Activated naive CD4-positive, alpha-beta T cell treated with anti-CD3 and anti-CD28 coated beads for 36 hours (primary cell): ENCODE measurements around the gene SPNS2. TPM values are rescaled to one million over a fixed set of nuclear protein-coding genes. Genes with fewer than 3 reads are reported as not detected.
A peak's percentile ranks its signal among the peaks of the same experiment; 100 is the strongest.

Source experiments
- CTCF ChIA-PET: fragments of 350-600 bp; sonication (Branson Sonifier 250); formaldehyde crosslinking; loops from one replicate; lab custom pipeline; 2021; ENCODE audit warnings: antibody characterized with exemption; lab: Charles Lee
- DNase-seq: peaks from one replicate; pipeline ENCODE4 v3.0.0-alpha.2; 2020
- H3K27ac Mint-ChIP-seq: one replicate; pipeline ENCODE4 v1.8.0; 2021; ENCODE audit warnings: mild to moderate bottlenecking, mixed read lengths
- H3K27me3 Mint-ChIP-seq: one replicate; pipeline ENCODE4 v1.8.0; 2021; ENCODE audit warnings: low read depth, mixed read lengths
- H3K36me3 Mint-ChIP-seq: one replicate; pipeline ENCODE4 v1.8.0; 2021; ENCODE audit warnings: low read depth, mixed read lengths
- H3K4me1 Mint-ChIP-seq: one replicate; pipeline ENCODE4 v1.8.0; 2021; ENCODE audit warnings: low read depth, mixed read lengths
- H3K4me3 Mint-ChIP-seq: one replicate; pipeline ENCODE4 v1.8.0; 2021; ENCODE audit warnings: mild to moderate bottlenecking, moderate library complexity, mixed read lengths
- H3K9me3 Mint-ChIP-seq: one replicate; pipeline ENCODE4 v1.8.0; 2021; ENCODE audit warnings: mixed read lengths
- intact Hi-C: fragments of 100-400 bp; cut with micrococcal nuclease; formaldehyde crosslinking; loops from one replicate; pipeline ENCODE4 v1.15.1; 2023
- total RNA-seq, 2 experiments: library from RNA; stranded (reverse); gene quantifications; one replicate each; pipeline ENCODE4 v1.2.3, GENCODE V29; 2021

Gene SPNS2
- total RNA-seq, 2 experiments from 2014 or later: 0.45 to 1.1 TPM

- intact Hi-C loops: no loop called here
- Mint-ChIP-seq H3K4me3 (peak overlapping the region; percentile 82), H3K27me3 (no peaks in the 10 kb centered on the region)
These were observed 12.7 kb upstream of the SPNS2 start for GRCh38 chr17:4485676-4486646.

DNA sequence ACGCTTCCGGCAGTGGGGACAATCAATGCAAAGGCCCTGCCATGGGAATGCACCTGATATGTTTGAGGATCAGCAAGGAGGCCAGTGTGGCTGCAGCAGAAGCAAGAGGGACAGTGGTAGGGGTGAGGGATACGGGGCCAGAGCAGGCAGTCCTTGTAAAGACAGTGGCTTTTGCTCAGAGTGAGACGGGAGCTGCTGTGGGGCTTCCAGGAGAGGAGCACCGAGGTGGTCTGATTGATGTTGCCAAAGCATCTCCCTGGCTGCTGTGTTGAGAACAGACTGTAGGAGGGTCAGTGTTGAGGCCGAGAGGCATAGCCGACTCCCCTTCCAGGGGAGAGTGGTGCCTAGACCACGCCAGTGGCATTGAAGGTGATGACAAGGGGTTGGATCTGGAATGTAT, 11.4 kb upstream of the SPNS2 start:
- Mint-ChIP-seq H3K9me3 (no peaks in the 10 kb centered on the region), H3K27me3 (no peaks in the 10 kb centered on the region), H3K27ac (peak overlapping the region; percentile 36), H3K4me1 (peaks cover 31% of the 10 kb centered on the region), H3K4me3 (peak overlapping the region; percentile 18), H3K36me3 (no peaks in the 10 kb centered on the region)
- DNase-seq: no peak
- CTCF ChIA-PET: interaction anchor here (1.2 kb wide), 1 partner anchor 78 kb away, joined by 3 read pairs; no protein-coding TSS in a partner anchor
- intact Hi-C loops: no loop called here

More at GRCh38 chr17:4485676-4486646, 12.7 kb upstream of the SPNS2 start:
- peak; percentile 70 for DNase-seq
- Mint-ChIP-seq H3K36me3 (no peaks in the 10 kb centered on the region), H3K9me3 (no peaks in the 10 kb centered on the region), H3K4me1 (peaks cover 44% of the 10 kb centered on the region), H3K27ac (peak overlapping the region; percentile 84)
- CTCF ChIA-PET: interaction anchor here (0.6 kb wide), 1 partner anchor 81 kb away, joined by 3 read pairs; no protein-coding TSS in a partner anchor

DNA sequence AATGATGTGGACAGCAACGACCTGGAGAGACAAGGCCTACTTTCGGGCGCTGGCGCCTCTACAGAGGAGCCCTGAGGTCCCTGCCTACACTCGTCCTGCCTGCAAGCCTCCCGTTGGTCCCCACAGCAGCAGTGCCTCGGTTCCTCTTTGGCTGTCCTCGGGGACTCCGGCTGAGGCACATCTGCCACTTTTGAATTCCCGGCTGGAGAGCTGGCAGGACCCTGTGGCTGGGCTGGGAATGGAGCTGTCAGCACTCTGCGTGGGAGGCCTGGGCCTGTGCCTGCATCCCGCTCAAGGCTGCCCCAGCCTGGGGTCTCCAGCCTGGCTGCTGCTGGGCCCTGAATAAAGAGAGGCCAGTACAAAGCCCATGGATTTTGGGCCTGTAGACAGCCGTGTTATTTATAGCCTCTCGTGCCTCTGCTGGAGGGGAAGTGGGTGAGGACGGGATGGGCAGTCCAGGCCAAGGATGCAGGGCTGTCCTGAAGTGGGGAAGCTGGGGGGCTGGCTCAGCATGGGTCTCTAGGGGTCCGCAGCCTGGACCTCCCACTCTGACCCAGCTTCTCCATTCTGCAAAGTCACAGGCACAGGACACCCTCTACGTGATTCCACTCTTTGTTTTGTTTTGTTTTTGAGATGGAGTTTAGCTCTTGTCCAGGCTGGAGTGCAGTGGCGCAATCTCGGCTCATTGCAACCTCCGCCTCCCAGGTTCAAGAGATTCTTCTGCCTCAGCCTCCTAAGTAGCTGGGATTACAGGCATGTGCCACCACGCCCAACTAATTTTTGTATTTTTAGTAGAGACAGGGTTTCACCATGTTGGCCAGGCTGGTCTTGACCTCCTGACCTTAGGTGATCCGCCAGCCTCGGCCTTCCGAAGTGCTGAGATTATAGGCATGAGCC, 10.6 kb upstream of the SPNS2 start:
- CTCF ChIA-PET: interaction anchor here (1.2 kb wide), 1 partner anchor 77 kb away, joined by 3 read pairs; no protein-coding TSS in a partner anchor
- H3K27ac Mint-ChIP-seq: no peak overlapping the region
- DNase-seq: no peak
- no peaks in the 10 kb centered on the region for H3K27me3 Mint-ChIP-seq
- peaks cover 29% of the 10 kb centered on the region for H3K4me1 Mint-ChIP-seq
- H3K4me3 Mint-ChIP-seq: no peak overlapping the region
- intact Hi-C loops: no loop called here
- no peaks in the 10 kb centered on the region for H3K9me3 Mint-ChIP-seq
- no peaks in the 10 kb centered on the region for H3K36me3 Mint-ChIP-seq

DNA sequence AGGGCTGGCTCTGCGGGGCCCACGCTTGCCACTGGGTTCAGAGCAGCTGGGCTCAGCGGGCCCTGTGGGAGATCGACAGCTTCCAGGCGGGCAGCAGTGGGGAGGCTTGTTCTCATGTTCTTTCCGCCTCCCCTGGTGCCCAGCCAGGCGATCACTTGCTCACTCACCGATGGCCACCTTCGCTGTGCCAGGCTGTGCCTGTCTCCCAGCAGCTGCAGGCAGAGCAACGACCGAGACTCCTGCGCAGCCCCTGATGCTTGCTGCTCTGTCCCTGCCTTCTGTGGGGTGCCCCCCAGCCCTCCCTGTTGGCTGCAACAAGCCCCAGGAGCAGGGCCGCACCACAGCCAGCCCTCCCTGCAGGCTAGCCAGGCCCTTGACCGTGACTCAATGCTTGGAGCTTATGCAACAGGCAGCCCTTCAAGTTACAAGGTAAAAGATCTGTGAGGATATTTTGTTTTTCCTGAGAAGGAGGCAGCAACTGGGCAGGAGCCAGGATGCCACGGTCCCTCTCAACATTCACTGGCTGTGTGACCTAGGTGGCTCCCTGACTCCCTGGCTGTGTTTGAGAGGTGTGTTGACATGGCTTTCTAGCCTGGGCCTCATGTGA, 9.6 kb upstream of the SPNS2 start:
- no peak for DNase-seq
- Mint-ChIP-seq H3K36me3 (no peaks in the 10 kb centered on the region), H3K27ac (no peak overlapping the region), H3K27me3 (no peaks in the 10 kb centered on the region), H3K4me3 (no peak overlapping the region), H3K9me3 (no peaks in the 10 kb centered on the region), H3K4me1 (peaks cover 23% of the 10 kb centered on the region)
- CTCF ChIA-PET: no interaction called here
- intact Hi-C loops: no loop called here

DNA sequence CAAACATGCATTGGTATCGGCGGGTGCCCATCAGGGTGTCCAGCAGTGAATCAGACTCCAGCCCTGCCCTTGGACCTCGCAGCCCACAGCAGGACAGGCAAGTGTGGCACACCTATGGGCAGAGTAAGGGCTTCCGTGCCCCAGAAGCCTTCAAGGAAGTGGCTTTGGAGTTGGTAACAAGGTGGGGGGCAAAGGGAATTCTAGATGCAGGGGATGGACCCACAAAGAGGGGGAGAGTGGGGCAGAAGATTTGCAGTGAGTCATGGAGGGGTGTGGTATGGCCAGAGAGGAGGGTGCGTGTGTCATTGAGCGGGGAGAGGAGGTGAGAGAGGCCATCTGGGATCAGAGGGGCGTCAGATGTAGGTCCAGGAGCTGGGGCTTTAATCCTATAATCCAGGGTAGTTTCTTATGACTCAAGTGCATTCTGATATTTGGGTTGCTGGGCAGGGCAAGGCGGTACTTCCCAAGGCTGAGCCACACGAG, 8.5 kb upstream of the SPNS2 start:
- no peak overlapping the region for H3K4me3 Mint-ChIP-seq
- no peaks in the 10 kb centered on the region for H3K9me3 Mint-ChIP-seq
- H3K27ac Mint-ChIP-seq: no peak overlapping the region
- DNase-seq: no peak
- CTCF ChIA-PET: no interaction called here
- intact Hi-C loops: no loop called here
- peaks cover 17% of the 10 kb centered on the region for H3K4me1 Mint-ChIP-seq
- no peaks in the 10 kb centered on the region for H3K27me3 Mint-ChIP-seq
- H3K36me3 Mint-ChIP-seq: no peaks in the 10 kb centered on the region

GRCh38 chr17:4490637-4491061, 8.0 kb upstream of the SPNS2 start:
- peaks cover 16% of the 10 kb centered on the region for H3K4me1 Mint-ChIP-seq
- H3K4me3 Mint-ChIP-seq: no peak overlapping the region
- intact Hi-C loops: no loop called here
- CTCF ChIA-PET: no interaction called here
- H3K27ac Mint-ChIP-seq: no peak overlapping the region
- H3K36me3 Mint-ChIP-seq: no peaks in the 10 kb centered on the region
- no peaks in the 10 kb centered on the region for H3K9me3 Mint-ChIP-seq
- no peaks in the 10 kb centered on the region for H3K27me3 Mint-ChIP-seq
- DNase-seq: no peak

- peak; percentile 59 for DNase-seq
- Mint-ChIP-seq H3K4me3 (no peak overlapping the region), H3K27me3 (no peaks in the 10 kb centered on the region), H3K27ac (no peak overlapping the region), H3K36me3 (no peaks in the 10 kb centered on the region), H3K4me1 (peaks cover 3% of the 10 kb centered on the region), H3K9me3 (no peaks in the 10 kb centered on the region)
- CTCF ChIA-PET: interaction anchor here (0.6 kb wide), 1 partner anchor 317 kb away, joined by 3 read pairs; no protein-coding TSS in a partner anchor
- intact Hi-C loops: no loop called here
These were observed 5.7 kb upstream of the SPNS2 start for GRCh38 chr17:4492721-4493561.

- Mint-ChIP-seq H3K4me1 (peaks cover 20% of the 10 kb centered on the region), H3K4me3 (no peak overlapping the region), H3K27me3 (peaks cover 24% of the 10 kb centered on the region), H3K27ac (no peak overlapping the region), H3K36me3 (no peaks in the 10 kb centered on the region), H3K9me3 (no peaks in the 10 kb centered on the region)
- CTCF ChIA-PET: interaction anchor here (0.5 to 1.2 kb wide), 3 partner anchors 24 to 254 kb away, joined by 3 to 4 read pairs (median 3); no protein-coding TSS in a partner anchor
- intact Hi-C loops: no loop called here
- no peak for DNase-seq
These were observed 1.4 kb upstream of the SPNS2 start for GRCh38 chr17:4497101-4497824.

DNA sequence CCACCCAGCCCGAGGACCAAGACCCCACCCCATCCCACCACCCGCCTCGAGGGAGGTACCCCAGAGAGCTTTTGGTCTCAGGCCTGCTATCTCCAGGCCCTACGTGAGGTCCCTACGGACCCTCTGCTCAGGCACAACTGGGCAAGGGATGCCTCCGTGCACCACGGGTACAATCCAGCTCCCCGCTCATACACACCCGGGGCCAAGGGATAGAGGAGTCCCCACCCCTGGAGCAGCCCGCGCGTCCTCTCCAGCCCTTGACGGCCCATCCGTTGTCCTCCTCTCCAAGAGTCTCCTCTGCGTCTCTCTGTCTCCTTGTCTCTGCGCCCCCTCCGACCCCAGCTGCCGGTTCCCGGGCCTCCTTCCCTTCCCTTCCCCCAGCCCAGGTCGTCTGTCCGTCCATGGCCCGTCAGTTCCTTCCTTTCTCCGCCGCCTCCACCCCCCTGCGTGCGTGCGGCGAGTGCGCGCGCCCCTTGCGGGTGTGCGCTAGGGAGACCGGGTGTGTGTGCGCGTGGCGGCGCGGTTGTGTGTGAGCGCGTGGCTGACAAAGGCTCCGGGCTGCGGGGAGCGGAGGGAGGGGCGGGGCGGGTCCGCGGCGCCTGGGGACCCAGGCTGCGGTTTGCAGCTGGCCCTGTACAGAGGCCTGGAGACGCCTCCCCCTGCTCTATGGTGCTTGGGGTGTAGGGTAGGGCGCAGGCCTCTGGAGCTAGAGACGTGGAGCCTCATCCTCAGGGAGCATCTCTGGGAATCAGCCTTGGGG, 930 bp downstream of the SPNS2 start:
- CTCF ChIA-PET: interaction anchor here (0.6 to 1.2 kb wide), 4 partner anchors 17 to 125 kb away, joined by 3 to 7 read pairs (median 4); no protein-coding TSS in a partner anchor
- Mint-ChIP-seq H3K4me3 (peak overlapping the region; percentile 68), H3K27me3 (peaks cover 34% of the 10 kb centered on the region), H3K27ac (no peak overlapping the region), H3K36me3 (no peaks in the 10 kb centered on the region), H3K9me3 (no peaks in the 10 kb centered on the region), H3K4me1 (peaks cover 19% of the 10 kb centered on the region)
- intact Hi-C loops: loop anchor here (5.0 kb wide), 1 partner anchor 77 kb away; no protein-coding TSS in a partner anchor
- peak; percentile 18 for DNase-seq

GRCh38 chr17:4500191-4500571, 1.5 kb downstream of the SPNS2 start:
- Mint-ChIP-seq H3K27ac (no peak overlapping the region), H3K36me3 (no peaks in the 10 kb centered on the region)
- intact Hi-C loops: loop anchor here (5.0 kb wide), 1 partner anchor 78 kb away; no protein-coding TSS in a partner anchor

More at GRCh38 chr17:4500191-4500571, 1.5 kb downstream of the SPNS2 start:
- H3K4me1 Mint-ChIP-seq: peaks cover 19% of the 10 kb centered on the region
- H3K9me3 Mint-ChIP-seq: no peaks in the 10 kb centered on the region
- CTCF ChIA-PET: interaction anchor here (1.1 to 1.2 kb wide), 3 partner anchors 79 to 125 kb away, joined by 3 to 4 read pairs (median 3); no protein-coding TSS in a partner anchor
- H3K4me3 Mint-ChIP-seq: peak overlapping the region; percentile 25
- peaks cover 34% of the 10 kb centered on the region for H3K27me3 Mint-ChIP-seq
- DNase-seq: no peak
